Right lobe of liver (tissue), 4 donors: ENCODE measurements around the gene P2RX3.

Experiments
- POLR2A ChIP-seq: fragments of 450-650 bp; IDR thresholded peaks from one replicate; pipeline ENCODE4 v1.6.1; 2017; ENCODE audit warnings: antibody characterized with exemption, mild to moderate bottlenecking
- TF ChIP-seq, protein P1 (sequence below), 4 donors: fragments of 200-600 bp in 3 of 4; fragments of 450-650 bp in 1 of 4; IDR thresholded peaks; one replicate each; pipeline versions ENCODE4 v1.5.1 to v1.8.0; 2016 to 2022; ENCODE audit warnings: antibody characterized with exemption in 4 of 4, mild to moderate bottlenecking in 2 of 4
- donor health status: DM: no; HTN: no; CAD: no.
- donor health status: DM: no; HTN: no; CAD: no.
- donor health status: DM: no; HTN: yes; CAD: no.

DNA sequence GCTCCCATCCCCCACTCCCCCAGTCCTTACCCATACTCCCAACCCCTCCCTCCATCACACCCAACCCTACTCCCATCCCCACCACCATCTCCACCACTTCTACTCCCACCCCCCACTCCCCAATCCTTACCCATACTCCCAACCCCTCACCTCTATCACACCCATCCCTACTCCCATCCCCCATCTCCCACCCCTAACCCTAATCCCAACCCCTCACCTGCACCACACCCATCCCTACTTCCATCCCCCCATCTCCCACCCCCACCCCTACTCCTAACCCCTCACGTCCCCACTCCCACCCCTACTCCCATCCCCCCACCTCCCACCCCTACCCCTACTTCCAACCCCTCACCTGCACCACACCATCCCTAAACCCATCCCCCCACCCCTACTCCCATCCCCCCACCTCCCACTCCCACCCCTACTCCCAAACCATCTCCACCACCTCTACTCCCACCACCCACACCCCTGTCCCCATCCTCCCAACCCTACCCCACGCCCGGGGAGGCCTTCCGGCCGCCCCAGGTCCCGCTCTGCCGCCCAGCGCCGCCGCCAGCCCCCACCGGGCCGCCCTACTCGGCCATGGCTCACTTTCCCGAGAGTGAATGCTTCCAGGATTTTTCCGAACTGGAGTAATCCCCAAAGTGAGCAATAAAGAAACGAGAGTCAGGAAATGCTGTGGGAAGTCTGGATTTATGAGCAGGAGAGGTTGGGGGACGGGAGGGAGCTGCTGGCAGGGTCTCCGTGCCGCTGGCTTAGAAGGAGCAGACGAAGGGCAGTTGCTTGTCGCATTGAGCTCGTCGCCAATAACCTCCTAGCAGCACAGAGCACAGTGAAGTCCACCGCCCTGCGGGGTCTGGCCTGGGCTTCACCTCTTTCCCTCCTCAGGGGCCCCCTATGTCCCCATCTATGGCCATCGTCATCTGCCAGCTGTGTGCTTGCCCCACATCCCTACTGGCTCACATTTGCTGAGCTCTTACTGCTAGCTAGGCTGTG, 38.2 kb downstream of the P2RX3 start:
- TF ChIP-seq POLR2A: no peak
- TF ChIP-seq, protein P1, sequence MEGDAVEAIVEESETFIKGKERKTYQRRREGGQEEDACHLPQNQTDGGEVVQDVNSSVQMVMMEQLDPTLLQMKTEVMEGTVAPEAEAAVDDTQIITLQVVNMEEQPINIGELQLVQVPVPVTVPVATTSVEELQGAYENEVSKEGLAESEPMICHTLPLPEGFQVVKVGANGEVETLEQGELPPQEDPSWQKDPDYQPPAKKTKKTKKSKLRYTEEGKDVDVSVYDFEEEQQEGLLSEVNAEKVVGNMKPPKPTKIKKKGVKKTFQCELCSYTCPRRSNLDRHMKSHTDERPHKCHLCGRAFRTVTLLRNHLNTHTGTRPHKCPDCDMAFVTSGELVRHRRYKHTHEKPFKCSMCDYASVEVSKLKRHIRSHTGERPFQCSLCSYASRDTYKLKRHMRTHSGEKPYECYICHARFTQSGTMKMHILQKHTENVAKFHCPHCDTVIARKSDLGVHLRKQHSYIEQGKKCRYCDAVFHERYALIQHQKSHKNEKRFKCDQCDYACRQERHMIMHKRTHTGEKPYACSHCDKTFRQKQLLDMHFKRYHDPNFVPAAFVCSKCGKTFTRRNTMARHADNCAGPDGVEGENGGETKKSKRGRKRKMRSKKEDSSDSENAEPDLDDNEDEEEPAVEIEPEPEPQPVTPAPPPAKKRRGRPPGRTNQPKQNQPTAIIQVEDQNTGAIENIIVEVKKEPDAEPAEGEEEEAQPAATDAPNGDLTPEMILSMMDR (IDR thresholded peaks at IDR 0.05): no peak
